SU-DHL-6 (cell line): ENCODE data around the gene KLHL40.

Source experiments
- H2AFZ ChIP-seq: fragments of 200-600 bp; sonication (generic); 2 replicates; pipeline ENCODE4 v1.6.1; 2014; ENCODE audit warnings: low read depth, mild to moderate bottlenecking, moderate library complexity, mixed read lengths, antibody characterized with exemption, low read length; ENCODE audit not compliant: severe bottlenecking
- H3F3A ChIP-seq: fragments of 200-600 bp; shearing (Covaris generic); 2 replicates; pipeline ENCODE4 v1.6.0; 2016; ENCODE audit warnings: antibody characterized with exemption, mild to moderate bottlenecking; ENCODE audit not compliant: insufficient read depth
- H3K27ac ChIP-seq: fragments of 200-600 bp; sonication (generic); 2 replicates; pipeline ENCODE4 v1.5.1; 2016; ENCODE audit warnings: low read depth, mild to moderate bottlenecking, low read length, moderate library complexity, mixed read lengths
- H3K27me3 ChIP-seq: fragments of 200-600 bp; sonication (generic), shearing (Covaris generic); 2 replicates; pipeline ENCODE4 v1.6.0; 2014; ENCODE audit warnings: mild to moderate bottlenecking, low read length
- H3K36me3 ChIP-seq: fragments of 200-600 bp; sonication (generic); 2 replicates; pipeline ENCODE4 v1.6.1; 2014; ENCODE audit warnings: mild to moderate bottlenecking, low read length, mixed read lengths
- H3K4me2 ChIP-seq: fragments of 300-600, 200-600 bp; shearing (Covaris generic), sonication (generic); 2 replicates; pipeline ENCODE4 v1.6.0; 2014; ENCODE audit warnings: low read length, low read depth, mild to moderate bottlenecking; ENCODE audit not compliant: poor library complexity, severe bottlenecking
- H3K4me3 ChIP-seq: fragments of 200-600 bp; sonication (generic); 2 replicates; pipeline ENCODE4 v1.5.1; 2014; ENCODE audit warnings: antibody characterized with exemption, low read length, mild to moderate bottlenecking, mixed read lengths; ENCODE audit not compliant: insufficient read depth, poor library complexity, severe bottlenecking
- H3K79me2 ChIP-seq: fragments of 200-600 bp; sonication (generic); 2 replicates; pipeline ENCODE4 v1.6.1; 2014; ENCODE audit warnings: mild to moderate bottlenecking, low read length, moderate library complexity; ENCODE audit not compliant: insufficient read depth
- H3K9ac ChIP-seq: fragments of 200-600 bp; sonication (generic); 2 replicates; pipeline ENCODE4 v1.7.0; 2014; ENCODE audit warnings: mild to moderate bottlenecking, low read length
- H3K9me2 ChIP-seq: fragments of 200-600 bp; sonication (generic); replicated peaks from 2 replicates; pipeline ENCODE4 v1.6.1; 2014; ENCODE audit warnings: low read length; ENCODE audit not compliant: insufficient read depth
- H3K9me3 ChIP-seq: fragments of 200-600 bp; sonication (generic); 2 replicates; pipeline ENCODE4 v1.6.1; 2014; ENCODE audit warnings: low read length, mixed read lengths; ENCODE audit not compliant: insufficient read depth
- H4K20me1 ChIP-seq: fragments of 200-600 bp; sonication (generic); 2 replicates; pipeline ENCODE4 v1.6.1; 2014; ENCODE audit warnings: low read depth, mild to moderate bottlenecking, antibody characterized with exemption, low read length, moderate library complexity, mixed read lengths
- CTCF ChIP-seq: fragments of 200-600 bp; sonication (generic); IDR thresholded peaks from one replicate; pipeline ENCODE4 v1.5.1; 2017; ENCODE audit warnings: antibody characterized with exemption, mild to moderate bottlenecking, low read length, moderate library complexity; ENCODE audit not compliant: insufficient read depth, poor library complexity, severe bottlenecking
- EZH2phosphoT487 ChIP-seq: fragments of 200-600 bp; sonication (generic), shearing (Covaris generic); conservative IDR thresholded peaks from 2 replicates; pipeline ENCODE4 v1.6.1; 2018; ENCODE audit warnings: mild to moderate bottlenecking, antibody characterized with exemption, low read length, moderate library complexity, mixed read lengths

Gene KLHL40

GRCh38 chr3:42647821-42648459, 37.4 kb upstream of the KLHL40 start:
- Histone ChIP-seq H3K9me2 (no peaks in the 10 kb centered on the region), H2AFZ (no peak overlapping the region), H3K4me3 (no peak overlapping the region), H3K36me3 (peaks cover 27% of the 10 kb centered on the region), H3K27me3 (no peaks in the 10 kb centered on the region), H3K9ac (no peak overlapping the region), H3K4me2 (no peak overlapping the region), H3F3A (peaks cover 9% of the 10 kb centered on the region), H3K9me3 (no peaks in the 10 kb centered on the region), H4K20me1 (no peaks in the 10 kb centered on the region), H3K27ac (no peak overlapping the region), H3K79me2 (no peaks in the 10 kb centered on the region)
- no peak for TF ChIP-seq CTCF
- TF ChIP-seq EZH2phosphoT487, result no peak

GRCh38 chr3:42649006-42649405, 36.3 kb upstream of the KLHL40 start:
- peaks cover 9% of the 10 kb centered on the region for H3F3A ChIP-seq
- no peaks in the 10 kb centered on the region for H3K79me2 ChIP-seq
- no peaks in the 10 kb centered on the region for H3K27me3 ChIP-seq
- H3K9me3 ChIP-seq, result no peaks in the 10 kb centered on the region
- no peaks in the 10 kb centered on the region for H4K20me1 ChIP-seq
- H3K9ac ChIP-seq, result no peak overlapping the region
- TF ChIP-seq CTCF (no peak), EZH2phosphoT487 (no peak)
- H3K36me3 ChIP-seq, result peaks cover 17% of the 10 kb centered on the region
- H3K27ac ChIP-seq, result no peak overlapping the region
- H3K9me2 ChIP-seq, result no peaks in the 10 kb centered on the region
- no peak overlapping the region for H3K4me3 ChIP-seq
- no peak overlapping the region for H3K4me2 ChIP-seq
- H2AFZ ChIP-seq, result no peak overlapping the region

GRCh38 chr3:42649783-42650182, 35.6 kb upstream of the KLHL40 start:
- Histone ChIP-seq H3K4me3 (no peak overlapping the region), H3F3A (peaks cover 9% of the 10 kb centered on the region), H3K27me3 (no peaks in the 10 kb centered on the region), H3K27ac (no peak overlapping the region), H3K79me2 (no peaks in the 10 kb centered on the region), H2AFZ (no peak overlapping the region), H3K4me2 (no peak overlapping the region), H3K36me3 (peaks cover 14% of the 10 kb centered on the region), H3K9me3 (no peaks in the 10 kb centered on the region), H3K9me2 (no peaks in the 10 kb centered on the region), H3K9ac (no peak overlapping the region), H4K20me1 (no peaks in the 10 kb centered on the region)
- TF ChIP-seq EZH2phosphoT487, result no peak
- TF ChIP-seq CTCF, result no peak
